CD4-positive, alpha-beta T cell treated with Interleukin-17A for 4 hours (primary cell): Measurements from ENCODE around the gene RHOD.
A peak's percentile ranks its signal among the peaks of the same experiment; 100 is the strongest.

ENCODE experiments used
- DNase-seq: peaks from one replicate; pipeline ENCODE4 v3.0.0-alpha.2; 2020; ENCODE audit warnings: mixed read lengths

The RHOD gene

DNA sequence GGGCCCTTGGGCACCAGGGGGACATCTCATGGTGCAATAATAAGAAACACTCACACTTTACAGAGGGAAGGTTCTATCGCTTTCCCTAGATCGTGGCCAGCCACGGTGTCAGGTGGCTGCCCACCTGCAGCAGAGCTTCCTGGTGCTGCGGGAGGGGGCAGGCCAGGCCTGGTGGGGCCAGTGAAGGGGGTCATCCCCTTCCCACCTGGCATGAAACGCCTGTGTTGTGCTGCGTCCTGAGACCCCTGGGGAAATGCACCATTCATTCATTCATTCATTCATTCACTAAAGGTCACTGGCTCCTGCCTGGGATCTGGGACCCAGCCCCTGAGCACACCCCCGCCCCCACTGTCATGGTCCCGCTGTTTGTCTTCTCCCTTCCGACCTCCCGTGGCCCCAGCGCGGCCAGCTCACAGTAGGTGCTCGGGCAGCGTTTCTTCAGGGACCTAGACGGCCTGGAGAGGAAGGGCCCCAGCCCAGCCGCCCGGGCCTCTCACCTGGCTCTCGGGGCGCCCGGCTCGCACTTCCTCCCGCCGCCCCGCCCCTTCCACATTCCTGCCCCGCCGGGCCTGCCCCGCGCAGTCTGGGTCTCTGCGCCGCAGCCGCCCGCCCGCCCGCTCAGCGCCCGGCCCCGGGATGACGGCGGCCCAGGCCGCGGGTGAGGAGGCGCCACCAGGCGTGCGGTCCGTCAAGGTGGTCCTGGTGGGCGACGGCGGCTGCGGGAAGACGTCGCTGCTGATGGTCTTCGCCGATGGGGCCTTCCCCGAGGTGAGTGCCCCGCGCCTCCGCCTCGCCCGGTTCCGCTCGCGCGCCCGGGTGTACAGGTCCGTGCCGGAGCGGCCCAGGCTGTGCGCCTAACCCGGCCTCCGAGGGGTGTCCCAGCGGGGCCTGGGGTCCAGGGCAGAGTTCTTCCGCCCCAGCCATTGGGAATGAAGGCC, at the start of gene RHOD:
Gene RHOD, plus strand, starts transcription at position 581 of the 938 bp plus-strand sequence. Its CDS starts 56 bp downstream, at position 637.
- DNase-seq, result peak; percentile 62

GRCh38 chr11:67007126-67007525, 49.5 kb upstream of the RHOD start:
- no peak for DNase-seq

- no peak for DNase-seq
Observed at GRCh38 chr11:67010296-67010905, 46.2 kb upstream of the RHOD start.

DNA sequence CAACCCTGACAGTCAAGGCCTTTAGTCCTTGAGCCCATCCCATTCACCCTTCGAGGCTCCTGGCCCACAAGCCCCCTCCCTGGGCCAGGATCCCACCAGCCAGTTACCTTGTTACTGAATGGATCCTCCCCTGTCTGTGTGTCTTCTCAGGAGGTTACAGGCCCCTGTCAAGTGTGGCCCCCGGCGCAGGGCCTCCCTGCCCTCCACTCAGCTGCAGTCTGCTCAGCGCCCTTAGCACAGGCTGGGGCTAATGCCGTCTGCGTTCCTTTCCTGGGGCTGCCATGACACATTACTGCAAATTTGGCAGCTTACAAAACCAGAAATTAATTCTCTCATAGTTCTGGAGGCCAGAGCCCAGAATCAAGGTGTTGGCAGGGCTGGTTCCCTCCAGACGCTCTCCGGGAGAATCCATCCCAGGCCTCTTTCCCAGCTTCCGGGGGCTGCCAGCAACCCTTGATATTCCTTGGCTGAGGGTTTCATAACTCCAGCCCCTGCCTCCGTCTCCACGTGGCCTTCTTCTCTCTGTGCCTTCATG, 43.1 kb upstream of the RHOD start:
- no peak for DNase-seq

DNA sequence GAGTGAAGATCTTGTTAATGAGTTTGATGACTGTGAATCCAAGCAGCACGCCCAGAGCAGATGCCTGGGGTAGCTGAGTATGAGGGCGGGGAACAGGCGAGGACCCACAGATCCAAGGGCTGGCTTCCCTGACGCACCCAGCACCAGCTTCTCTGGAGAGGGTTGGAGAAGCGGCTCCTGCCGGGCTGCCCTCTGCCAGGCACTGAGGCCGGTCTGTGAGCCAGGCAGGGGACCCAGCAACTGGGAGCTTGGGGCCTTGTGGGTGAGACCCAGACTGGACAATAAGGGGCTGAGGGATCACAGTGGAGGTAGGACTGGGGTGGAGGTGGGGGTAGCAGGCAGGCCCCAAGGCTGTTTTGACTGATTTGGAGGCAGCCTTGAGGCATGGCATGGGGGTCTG, 42.3 kb upstream of the RHOD start:
- no peak for DNase-seq

GRCh38 chr11:67015048-67015447, 41.6 kb upstream of the RHOD start:
- DNase-seq, result no peak

- no peak for DNase-seq
Observed at GRCh38 chr11:67016550-67016949, 40.1 kb upstream of the RHOD start.

- no peak for DNase-seq
Observed at GRCh38 chr11:67020949-67021348, 35.7 kb upstream of the RHOD start.

DNA sequence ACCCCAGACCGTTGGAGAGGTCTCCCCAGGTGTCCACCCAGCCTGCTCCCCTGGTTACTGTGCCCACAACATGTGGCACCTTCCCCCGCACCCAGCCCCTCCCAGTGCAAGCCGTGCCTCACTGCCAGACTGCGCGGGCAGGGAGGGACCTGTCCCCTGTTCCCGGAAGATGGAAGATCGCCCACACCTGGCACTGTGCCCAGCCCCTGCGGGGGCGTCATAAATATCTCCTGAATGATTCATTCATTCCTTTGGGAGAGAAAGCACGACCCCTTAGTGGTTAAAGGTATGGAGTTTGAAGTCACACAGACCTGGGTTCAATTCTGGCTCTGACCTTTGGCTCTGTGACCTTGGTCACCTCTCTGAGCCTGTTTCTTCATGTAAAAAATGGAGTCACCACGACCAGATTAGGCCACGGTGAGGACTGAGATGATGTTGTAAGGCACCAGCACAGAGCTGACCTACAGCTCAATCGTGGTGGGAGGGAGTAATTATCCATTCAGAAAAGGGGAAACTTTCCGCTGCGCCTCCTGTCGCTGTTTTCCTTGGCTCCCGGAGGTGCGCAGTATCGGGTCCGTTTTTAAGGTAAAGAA, 34.2 kb upstream of the RHOD start:
- no peak for DNase-seq

DNA sequence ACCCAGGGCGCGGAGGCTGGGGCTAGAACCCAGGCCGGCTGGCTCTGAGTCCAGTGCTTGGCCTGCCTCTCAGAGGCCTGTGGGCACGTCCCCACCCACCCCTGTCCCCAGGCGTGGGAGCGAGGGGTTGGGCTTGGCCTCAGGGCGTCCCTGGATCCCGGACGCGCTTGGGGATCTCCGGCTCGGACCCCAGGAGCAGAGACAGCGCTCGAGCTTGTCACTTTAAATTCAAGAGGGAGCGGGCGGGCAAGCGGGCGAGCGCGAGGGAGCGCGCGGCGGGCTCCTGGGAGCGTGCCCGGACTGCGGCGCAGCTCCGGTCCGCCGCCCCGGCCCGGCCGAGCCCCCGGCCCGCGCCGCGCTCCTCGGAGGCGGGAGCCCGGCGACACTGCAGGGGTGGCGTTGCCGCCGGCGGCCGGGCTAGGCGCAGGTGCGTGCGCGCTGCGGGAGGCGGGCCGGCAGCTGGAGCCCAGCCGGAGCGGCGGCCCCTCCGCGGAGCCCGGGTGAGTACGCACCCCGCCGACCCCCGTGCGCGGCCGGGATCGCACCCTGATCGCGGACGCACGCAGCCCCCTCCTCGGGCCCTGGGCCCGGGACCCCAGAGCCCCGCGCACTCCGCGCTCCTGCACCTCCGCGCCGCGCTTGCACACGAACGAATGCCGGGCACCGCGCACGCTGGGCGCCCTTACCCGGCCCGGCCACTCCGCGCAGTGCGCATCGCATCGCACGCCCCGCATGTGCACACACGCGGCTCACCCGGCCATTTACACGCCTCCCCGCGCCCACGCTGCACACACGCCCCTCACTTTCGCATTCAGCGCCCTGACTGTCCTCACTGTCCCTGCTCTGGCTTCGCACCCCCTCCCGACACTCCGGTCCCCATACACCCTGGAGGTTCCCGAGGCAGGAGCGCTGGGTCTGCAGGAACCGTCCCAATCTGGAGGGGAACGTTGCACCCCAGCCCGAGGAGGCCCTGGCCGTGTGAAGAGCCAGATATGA, 33.4 kb upstream of the RHOD start, which contains the start of gene SYT12:
Gene SYT12, plus strand, starts transcription at position 174 of the 996 bp plus-strand sequence. CDS start 7,011 bp downstream, outside the sequence.
- DNase-seq, result peak; percentile 22

DNA sequence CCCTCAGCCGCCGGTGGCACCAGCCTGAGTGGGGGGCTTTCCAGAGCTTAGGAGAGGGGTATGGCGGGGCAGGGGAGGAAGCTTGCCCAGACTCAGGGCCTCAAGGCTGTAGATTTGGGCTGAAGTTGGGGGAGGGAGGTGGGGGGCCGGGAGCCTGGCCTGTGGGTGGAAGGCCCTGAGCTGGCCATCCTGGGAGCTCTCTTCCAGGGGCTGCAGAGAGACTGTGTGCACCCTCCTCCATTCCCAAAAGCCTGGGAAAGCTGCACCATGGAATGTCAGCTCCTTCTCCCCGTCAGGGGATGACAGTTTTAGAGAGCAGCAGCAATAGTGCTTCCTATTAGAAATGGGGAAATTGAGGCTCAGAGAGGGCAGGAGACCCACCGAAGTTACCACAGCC, 32.7 kb upstream of the RHOD start:
- no peak for DNase-seq

- peak; percentile 66 for DNase-seq
Observed at GRCh38 chr11:67024410-67024809, 32.2 kb upstream of the RHOD start.

DNA sequence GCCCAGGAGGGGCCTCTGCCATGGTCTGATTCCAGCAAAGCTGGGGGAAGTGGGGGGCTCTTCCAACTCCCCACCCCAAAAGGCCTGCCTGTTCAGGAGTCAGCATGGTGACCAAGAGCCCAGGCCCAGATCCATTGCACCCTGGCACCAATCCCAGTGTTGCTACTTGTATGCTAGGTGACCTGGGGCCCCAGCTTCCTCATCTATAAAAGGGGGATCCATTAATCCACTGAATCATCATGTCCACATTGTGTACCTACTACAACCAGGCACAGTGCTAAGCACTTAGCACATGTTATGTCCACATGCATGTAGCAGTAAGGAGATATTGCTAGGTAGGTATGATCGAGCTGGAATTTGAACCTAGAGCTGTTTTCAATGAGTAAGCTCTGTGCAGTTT, 31.7 kb upstream of the RHOD start:
- peak; percentile 10 for DNase-seq

DNA sequence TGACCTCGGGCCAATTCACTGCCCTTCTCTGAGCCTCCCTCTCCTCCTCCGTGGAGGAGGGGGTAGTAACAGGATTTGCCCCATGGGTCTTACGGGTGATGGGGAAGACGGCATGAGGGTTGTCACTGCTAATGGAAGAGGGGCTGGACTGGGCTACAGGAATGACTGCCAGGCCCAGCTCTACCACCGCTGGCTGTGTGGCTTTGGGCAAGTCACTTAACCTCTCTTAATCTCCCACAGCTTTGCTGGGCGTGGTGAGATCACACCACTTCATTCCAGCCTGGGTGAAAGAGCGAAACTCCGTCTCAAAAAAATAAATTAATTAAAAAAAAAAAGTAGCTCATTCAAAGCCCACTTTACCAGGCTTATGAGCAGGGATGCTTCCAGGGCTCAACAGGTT, 30.9 kb upstream of the RHOD start:
- DNase-seq, result no peak

DNA sequence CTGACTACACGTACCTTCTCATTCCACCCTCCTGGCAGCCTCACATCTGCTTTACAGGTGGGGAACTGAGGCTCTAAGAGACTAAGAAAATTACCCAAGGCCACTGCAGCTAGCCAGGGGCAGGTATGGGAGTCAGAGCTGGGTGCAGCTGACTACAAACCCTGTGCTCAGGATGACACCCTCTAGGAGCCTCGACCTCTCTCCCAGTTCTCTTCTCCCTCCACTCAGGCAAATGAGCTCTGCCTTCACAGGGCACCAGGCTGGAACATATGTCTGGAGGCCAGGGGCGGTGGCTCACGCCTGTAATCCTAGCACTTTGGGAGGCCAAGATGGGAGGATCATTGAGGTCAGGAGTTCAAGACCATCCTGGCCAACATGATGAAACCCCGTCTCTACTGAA, 29.7 kb upstream of the RHOD start:
- no peak for DNase-seq

DNA sequence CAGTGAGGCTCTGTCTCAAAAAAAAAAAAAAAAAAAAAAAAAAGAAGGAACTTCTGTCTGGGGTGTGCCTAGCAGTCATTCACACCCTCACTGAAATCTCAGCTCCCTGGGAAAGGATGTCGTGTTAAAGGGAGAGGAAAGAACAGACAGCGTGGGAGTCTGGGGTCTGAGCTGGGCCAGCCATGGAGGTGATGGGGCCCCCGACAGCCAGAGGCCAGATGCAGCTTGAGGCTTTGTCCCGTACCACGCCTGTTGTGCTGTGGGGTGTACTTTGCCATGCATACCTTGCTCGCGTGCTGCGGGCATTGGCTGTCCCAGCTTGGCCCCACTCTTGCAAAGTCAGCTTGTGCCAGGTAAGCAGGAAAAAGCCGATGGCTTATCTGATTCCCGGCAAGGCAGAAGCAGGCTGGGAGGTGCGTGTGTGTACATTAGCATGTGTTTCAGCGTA, 29.1 kb upstream of the RHOD start:
- DNase-seq, result no peak

DNA sequence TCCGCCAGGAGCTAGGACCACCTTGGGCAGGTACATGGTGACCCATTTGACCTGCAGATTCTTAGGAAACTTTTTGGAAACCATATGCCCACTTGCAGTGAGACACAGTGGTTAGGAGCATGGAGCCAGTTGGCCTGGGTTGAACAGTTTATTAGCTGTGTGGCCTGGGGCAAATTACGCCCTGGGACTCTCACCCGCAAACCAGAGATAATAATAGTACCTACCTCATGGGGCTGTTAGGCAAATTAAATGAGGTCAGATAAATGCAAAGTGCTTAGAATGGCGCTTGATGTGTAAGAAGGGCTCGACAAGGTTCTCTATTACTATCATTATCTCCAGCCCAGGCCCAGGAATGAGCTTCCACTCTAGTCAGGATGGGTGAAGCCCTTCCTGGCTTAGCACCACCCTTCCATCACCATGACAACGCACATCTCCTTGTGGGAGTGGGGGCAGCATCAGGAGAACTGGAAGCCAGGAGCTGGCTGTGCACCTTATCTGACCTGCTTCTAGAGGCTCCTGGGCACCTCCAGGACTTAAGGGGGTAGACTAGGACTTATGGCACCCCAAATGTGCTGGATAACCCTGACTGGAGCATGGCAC, 28.6 kb upstream of the RHOD start:
- DNase-seq, result no peak

- DNase-seq, result no peak
Observed at GRCh38 chr11:67029146-67029545, 27.5 kb upstream of the RHOD start.

GRCh38 chr11:67030976-67031375, 25.7 kb upstream of the RHOD start:
- DNase-seq, result no peak

DNA sequence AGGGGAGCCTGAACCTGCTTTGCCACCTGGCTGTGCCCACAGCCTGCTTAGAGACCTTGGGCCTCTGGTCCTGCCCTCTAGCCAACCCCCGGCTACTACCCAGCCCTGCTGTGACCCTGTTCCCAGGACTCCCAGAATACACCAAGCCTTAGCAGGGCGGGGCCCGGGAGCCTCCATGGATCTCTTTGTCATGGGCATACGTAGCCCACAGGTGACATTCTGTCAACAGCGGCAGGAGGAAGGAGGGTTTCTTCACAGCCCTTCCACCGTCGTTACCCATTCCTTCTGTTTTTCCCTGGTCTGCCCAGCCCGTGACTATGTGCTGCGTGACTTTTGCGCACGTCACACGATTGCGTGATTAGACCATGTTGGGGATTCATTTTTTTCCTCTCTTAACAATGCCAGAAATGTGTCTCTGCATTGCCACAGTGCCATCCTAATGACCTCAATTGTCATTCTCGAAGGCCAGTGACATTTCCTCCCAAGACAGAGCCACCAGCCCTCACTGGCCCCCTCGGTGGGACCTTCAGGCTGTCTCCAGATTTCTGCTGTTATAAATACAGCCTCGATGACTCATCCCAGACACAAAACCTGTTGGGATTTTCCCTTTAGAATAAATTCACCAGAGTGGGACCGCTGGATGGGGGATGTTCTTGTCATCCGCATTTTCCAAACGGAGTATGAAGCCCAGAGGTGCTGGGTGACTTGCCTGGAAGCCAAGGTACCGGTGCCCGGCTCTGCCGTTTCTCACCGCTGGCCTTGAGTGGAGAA, 24.7 kb upstream of the RHOD start:
- DNase-seq, result no peak
